Stimulated activated CD8-positive, alpha-beta memory T cell treated with anti-CD3 and anti-CD28 coated beads, Interleukin-12 subunit alpha, Interleukin-12 subunit beta, amount 100 ng/mL, for 24 hours (primary cell): ENCODE measurements around the gene BRDT.

Source experiments
- DNase-seq: peaks from one replicate; pipeline ENCODE4 v3.0.0-alpha.2; 2020; ENCODE audit errors: extremely low read depth

Gene BRDT

GRCh38 chr1:91949356-91949699 lies at the start of gene BRDT:
Gene BRDT (plus strand): TSS chr1:91949401. CDS start chr1:91962755, 13,354 bp downstream.
- DNase-seq, result no peak

GRCh38 chr1:91900562-91900961 lies 48.6 kb upstream of the BRDT start:
- DNase-seq, result no peak

- no peak for DNase-seq
Observed at GRCh38 chr1:91901231-91901630, 48.0 kb upstream of the BRDT start.

DNA sequence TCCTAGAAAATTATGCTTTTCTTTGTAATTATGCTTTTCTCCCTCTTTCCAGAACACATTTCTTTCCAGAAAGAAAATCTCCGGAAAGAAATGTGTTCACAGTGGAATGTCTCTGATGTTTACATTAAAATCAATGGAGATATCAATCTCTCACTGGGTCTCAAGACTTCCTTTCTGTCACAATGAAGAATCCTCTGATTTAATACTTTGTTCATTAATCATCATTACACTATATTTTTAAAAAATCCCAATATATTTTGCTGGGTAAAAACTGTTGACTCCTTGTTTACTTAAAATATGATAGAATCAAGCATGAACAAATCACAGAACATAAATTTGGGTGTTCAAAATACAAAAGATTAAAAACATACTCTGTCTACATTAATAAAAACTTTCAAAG lies 36.9 kb upstream of the BRDT start:
- DNase-seq, result no peak

- DNase-seq, result no peak
Observed at GRCh38 chr1:91913018-91913417, 36.2 kb upstream of the BRDT start.

DNA sequence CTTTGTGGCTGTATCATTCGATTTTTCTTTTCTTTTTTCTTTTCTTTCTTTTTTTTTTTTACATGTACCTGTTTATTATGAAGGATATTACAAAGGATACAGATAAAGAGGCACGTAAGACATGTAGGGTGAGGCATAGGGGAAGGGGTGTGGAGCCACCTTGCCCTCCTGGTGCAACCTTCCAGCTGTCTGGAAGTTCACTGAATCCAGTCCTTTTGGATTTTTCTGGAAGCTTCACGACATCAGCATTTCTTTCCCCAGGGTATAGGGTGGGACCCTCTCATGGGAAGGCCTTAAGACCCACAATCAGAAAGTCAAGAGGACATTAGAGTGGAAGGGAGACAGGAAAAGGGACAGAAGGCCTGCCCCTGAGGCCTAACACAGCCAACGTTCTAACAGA lies 33.2 kb upstream of the BRDT start:
- no peak for DNase-seq

- no peak for DNase-seq
Observed at GRCh38 chr1:91916811-91917460, 32.3 kb upstream of the BRDT start.

DNA sequence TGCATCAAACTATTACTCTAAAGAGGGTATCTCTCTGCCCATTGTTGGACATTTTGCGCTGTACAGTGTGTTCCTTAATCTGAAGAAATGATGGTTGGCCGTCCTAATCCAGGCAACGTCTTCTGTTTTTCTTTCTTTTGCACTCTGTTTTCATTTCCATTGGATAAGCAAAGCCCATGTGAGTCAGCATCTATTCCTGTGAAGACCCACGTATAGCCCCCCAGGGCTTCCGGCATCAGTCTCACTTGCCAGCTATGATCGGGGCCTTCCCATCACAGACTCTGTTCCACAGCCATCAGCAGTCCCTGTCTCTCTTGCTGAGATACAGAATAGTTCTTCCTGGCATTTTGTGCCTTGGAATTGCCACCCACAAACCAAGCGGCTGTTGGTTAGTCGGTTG lies 29.2 kb upstream of the BRDT start:
- DNase-seq, result no peak

DNA sequence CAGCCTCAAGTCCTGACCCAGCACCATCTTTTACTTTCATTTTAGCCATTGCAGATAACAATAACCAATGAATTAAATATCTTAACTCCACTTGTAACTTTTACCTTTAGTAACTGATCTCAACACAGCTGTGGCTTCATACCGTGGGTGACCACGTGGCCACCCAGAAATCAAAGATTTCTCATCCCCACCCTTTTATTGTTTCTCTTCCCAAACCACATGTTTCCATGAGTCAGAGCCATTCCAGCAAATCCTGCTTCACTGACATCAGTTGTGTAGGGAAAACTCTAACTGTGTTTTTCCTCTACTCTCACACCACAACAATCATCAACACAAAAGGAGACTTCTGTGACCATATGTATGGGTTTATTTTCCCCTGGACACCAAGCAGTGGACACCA lies 25.1 kb upstream of the BRDT start:
- DNase-seq, result no peak

GRCh38 chr1:91925644-91926435 lies 23.4 kb upstream of the BRDT start:
- no peak for DNase-seq

DNA sequence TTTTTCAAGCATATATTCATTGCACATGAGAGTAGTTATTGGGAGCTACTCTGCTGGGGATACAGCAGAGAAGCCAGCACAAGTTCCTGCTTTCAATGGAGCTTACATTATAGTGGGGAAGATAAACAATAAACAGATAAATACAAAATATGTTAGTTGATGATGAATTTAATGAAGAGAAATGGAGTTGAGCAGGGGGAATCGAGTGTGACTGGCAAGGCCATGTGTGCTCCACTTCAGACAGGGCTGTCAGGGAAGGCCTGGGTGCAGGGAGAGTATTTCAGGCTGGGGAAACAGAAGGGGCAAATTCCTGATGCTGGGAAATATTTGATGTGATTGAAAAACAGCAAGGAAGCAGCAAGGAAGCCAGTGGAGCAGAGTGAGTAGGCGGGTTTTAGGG lies 21.2 kb upstream of the BRDT start:
- DNase-seq, result no peak

DNA sequence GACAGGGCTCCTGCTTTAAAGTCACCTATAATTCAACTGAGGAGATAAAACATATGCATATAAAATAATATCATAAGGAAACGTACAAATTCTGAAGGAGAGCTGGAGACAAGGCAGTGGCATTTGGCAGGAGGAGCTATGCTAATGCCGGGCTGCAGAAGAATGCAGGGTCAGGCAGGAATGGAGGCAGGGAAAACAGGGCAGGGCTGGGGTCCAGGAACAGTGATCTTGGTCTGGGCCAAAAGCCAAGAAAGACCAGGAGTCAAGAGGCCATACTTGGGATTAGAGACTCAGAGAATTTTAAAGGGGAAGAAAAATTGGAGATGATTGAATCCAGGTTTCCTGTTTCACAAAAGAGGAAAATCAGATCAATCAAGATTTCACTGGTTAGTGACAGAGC lies 20.0 kb upstream of the BRDT start:
- DNase-seq, result no peak

DNA sequence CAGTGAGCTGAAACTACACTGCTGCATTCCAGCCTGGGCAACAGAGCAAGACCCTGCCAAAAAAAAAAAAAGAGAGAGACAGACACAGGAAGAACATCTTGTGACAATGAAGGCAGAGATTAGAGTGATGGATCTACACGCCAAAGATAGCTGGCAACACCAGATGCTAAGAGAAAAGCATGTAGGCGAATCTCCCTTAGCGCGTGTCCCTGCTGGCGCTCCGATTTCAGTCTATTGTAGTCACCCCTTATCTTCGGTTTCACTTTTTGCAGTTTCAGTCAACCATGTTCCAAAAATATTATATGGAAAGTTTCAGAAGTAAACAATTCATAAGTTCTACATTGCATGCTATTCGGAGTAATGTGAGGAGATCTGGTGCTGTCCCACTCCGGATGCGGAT lies 11.6 kb upstream of the BRDT start:
- DNase-seq, result no peak

GRCh38 chr1:91940496-91940895 lies 8.7 kb upstream of the BRDT start:
- DNase-seq, result no peak

GRCh38 chr1:91944087-91944486 lies 5.1 kb upstream of the BRDT start:
- DNase-seq, result no peak

DNA sequence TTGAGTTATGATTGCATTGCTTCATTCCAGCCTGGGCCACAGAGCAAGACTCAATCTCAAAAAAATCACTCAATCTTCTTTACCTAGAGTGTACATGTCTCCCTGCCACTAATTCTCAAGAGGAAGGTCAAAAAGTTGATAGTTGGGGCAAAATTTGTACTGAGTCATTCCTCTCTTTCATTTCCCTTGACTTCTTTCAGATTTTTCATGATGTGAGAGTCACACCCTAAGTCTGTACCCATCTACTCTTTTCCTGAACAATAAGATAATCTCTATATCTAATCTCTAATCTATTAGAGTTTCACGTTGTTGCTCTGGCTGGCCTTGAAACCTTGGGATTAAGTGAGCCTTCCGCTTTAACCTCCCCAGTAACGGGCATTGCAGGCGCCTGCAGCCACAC lies 1.1 kb upstream of the BRDT start:
- no peak for DNase-seq

GRCh38 chr1:91948501-91949355 lies 473 bp upstream of the BRDT start:
- no peak for DNase-seq

DNA sequence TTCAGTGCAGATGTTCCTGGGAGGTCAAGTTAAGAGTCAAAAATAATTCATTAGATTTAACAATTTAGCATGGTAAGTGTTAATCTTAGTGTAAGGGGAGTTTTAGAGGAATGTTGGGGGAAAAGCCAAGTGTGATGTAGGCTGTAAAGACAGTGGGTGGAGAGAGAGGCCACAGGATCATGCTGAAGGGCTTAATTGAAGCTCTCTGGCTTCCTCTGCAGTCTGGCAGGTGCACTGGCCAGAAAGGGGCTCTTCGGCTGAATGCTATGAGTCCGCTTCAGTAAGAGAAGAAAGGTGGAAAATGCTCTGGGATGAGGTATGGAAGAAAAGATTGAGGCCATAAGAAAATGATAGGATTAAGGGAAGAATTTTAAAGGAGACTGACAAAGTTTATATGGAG lies 3.0 kb downstream of the BRDT start:
- DNase-seq, result no peak

DNA sequence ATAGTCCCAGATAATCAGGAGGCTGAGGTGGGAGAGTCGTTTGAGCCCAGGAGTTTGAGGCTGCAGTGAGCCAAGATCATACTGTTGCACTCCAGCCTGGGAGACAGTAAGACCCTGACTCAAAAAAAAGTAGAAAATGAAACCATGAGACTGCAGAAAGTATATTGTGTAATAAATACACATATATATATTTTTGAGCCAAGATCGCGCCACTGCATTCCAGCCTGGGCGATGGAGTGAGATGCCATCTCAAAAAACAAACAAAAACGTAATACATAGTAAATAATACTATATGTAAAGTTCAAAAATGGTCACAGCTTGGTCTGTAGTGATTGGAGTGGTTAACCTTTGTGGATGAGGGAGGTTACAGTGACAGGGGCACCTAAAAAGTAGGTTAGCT lies 9.7 kb downstream of the BRDT start:
- DNase-seq, result no peak

DNA sequence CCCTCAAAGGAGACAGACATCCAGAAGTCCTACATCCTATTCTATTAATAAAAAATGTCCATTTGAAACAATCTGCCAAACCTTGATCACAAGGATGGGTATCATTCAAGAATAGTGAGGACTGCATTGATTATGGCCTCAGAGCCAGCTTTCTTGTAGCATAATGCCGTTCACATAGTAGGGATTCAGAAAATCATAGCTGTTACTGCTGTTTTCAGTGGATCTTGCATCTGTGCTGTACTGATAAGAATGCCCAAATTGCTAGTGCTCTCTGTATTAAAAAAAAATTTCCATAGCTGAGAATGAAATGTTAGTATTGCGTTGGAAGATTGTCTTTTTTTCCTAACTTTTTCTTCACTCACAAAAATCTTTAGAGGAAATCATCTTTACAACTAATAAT lies 19.1 kb downstream of the BRDT start:
- no peak for DNase-seq

- DNase-seq, result no peak
Observed at GRCh38 chr1:91979383-91979782, 30.2 kb downstream of the BRDT start.

GRCh38 chr1:91980663-91981062 lies 31.5 kb downstream of the BRDT start:
- no peak for DNase-seq
